Measurements from ENCODE around the gene RRP1. TPM values are rescaled to one million over a fixed set of nuclear protein-coding genes. Genes with fewer than 3 reads are reported as not detected.

The RRP1 gene
- total and polyA plus RNA-seq, 2 of the 13 experiments (the other 11 are each of a cell fraction or from before 2014, with no cell fraction given): 20.1 to 35.1 TPM

DNA sequence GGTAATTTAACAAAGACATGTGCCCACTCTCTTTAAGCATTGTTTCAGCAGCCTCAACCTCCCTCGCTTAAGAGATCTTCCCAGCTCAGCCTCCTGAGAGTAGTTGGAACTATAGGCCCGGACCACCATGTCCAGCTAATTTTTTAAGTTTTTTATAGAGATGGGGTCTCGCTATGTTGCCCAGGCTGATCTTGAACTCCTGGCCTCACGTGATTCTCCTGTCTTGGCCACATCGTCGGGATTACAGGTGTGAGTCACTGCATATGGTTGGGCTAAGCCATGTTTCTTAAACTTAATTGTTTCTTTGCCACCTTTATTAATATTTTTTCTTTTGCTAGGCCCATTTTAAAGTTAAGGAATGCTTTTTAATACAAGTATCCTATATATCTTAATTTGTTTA lies 57.1 kb downstream of the RRP1 start:
- intact Hi-C loops (cut with micrococcal nuclease; ENCODE audit: unreplicated experiment) (no loop called here), in situ Hi-C loops (cut with HindIII; ENCODE audit: extremely low pct_ligation_motif_present, low pct_unique_long_range_greater_than_20kb) (no loop called here)
- no peaks in the 10 kb centered on the region for H3K79me2 ChIP-seq (ENCODE audit: insufficient read depth, low read length)
- POLR2A ChIA-PET: no interaction called here
- ATAC-seq (no peak), FAIRE-seq (no peak), DNase-seq (ENCODE audit: low spot score) (no peak)
- H3K4me1 ChIP-seq (ENCODE audit: insufficient read depth, low read length): peaks cover 10% of the 10 kb centered on the region
- H3K9me3 ChIP-seq (ENCODE audit: low read length): no peaks in the 10 kb centered on the region
- no peak overlapping the region for H3K4me3 ChIP-seq (replicated peaks in 1 of 3; ENCODE audit: insufficient read depth in 1 of 3, low read depth in 2 of 3, low read length in 3 of 3)
- no peak overlapping the region for H3K9ac ChIP-seq (ENCODE audit: insufficient read depth, low read depth, low read length)
- 43% methylated on average over 6 of the region's 6 CpGs for WGBS (ENCODE audit: low lambda C conversion rate)
- H3K36me3 ChIP-seq (replicated peaks in 1 of 2; ENCODE audit: control insufficient read depth in 1 of 2, insufficient read depth in 2 of 2, low read length in 2 of 2): no peaks in the 10 kb centered on the region
- no peak overlapping the region for H3K27ac ChIP-seq (ENCODE audit: extremely low read length, insufficient read depth, low read length)
- no TSS peak for BruUV-seq (replicated peaks)
- no peak overlapping the region for H2AFZ ChIP-seq (ENCODE audit: low read length)
- no peak for TF ChIP-seq ZNF564 (CRISPR knock-in tag; IDR thresholded peaks at IDR 0.05)
- no peak for TF ChIP-seq SMC3 (IDR thresholded peaks at IDR 0.05; ENCODE audit: low read length)
- TF ChIP-seq AKAP8 (CRISPR knock-in tag; IDR thresholded peaks at IDR 0.05): no peak
- no peak for TF ChIP-seq ZFP36L2 (CRISPR knock-in tag; IDR thresholded peaks at IDR 0.05)
- no peak for TF ChIP-seq SNAI1 (CRISPR knock-in tag; IDR thresholded peaks at IDR 0.05; ENCODE audit: borderline replicate concordance)
- TF ChIP-seq ZNF276 (CRISPR knock-in tag; IDR thresholded peaks at IDR 0.05; ENCODE audit: low read depth): no peak
- TF ChIP-seq ZNF24 (IDR thresholded peaks at IDR 0.05): no peak
- no peak for TF ChIP-seq FOXJ3 (CRISPR knock-in tag; IDR thresholded peaks at IDR 0.05; ENCODE audit: borderline replicate concordance)
- TF ChIP-seq ZFP36L1 (CRISPR knock-in tag; IDR thresholded peaks at IDR 0.05): no peak
- TF ChIP-seq, protein P1, sequence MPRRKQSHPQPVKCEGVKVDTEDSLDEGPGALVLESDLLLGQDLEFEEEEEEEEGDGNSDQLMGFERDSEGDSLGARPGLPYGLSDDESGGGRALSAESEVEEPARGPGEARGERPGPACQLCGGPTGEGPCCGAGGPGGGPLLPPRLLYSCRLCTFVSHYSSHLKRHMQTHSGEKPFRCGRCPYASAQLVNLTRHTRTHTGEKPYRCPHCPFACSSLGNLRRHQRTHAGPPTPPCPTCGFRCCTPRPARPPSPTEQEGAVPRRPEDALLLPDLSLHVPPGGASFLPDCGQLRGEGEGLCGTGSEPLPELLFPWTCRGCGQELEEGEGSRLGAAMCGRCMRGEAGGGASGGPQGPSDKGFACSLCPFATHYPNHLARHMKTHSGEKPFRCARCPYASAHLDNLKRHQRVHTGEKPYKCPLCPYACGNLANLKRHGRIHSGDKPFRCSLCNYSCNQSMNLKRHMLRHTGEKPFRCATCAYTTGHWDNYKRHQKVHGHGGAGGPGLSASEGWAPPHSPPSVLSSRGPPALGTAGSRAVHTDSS (CRISPR knock-in tag; conservative IDR thresholded peaks at IDR 0.05): no peak
- TF ChIP-seq CENPT (CRISPR knock-in tag; IDR thresholded peaks at IDR 0.05; ENCODE audit: low read depth): no peak
- TF ChIP-seq ZNF615 (CRISPR knock-in tag; IDR thresholded peaks at IDR 0.05; ENCODE audit: borderline replicate concordance): no peak
- TF ChIP-seq, protein P2, sequence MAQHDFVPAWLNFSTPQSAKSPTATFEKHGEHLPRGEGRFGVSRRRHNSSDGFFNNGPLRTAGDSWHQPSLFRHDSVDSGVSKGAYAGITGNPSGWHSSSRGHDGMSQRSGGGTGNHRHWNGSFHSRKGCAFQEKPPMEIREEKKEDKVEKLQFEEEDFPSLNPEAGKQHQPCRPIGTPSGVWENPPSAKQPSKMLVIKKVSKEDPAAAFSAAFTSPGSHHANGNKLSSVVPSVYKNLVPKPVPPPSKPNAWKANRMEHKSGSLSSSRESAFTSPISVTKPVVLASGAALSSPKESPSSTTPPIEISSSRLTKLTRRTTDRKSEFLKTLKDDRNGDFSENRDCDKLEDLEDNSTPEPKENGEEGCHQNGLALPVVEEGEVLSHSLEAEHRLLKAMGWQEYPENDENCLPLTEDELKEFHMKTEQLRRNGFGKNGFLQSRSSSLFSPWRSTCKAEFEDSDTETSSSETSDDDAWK (CRISPR knock-in tag; IDR thresholded peaks at IDR 0.05): no peak
- no peak overlapping the region for H3K4me2 ChIP-seq (ENCODE audit: low read depth, low read length)
- CTCF ChIA-PET (ENCODE audit: low intra/inter-chr PET ratio, low total read pairs): no interaction called here
- H3K27me3 ChIP-seq (ENCODE audit: control insufficient read depth in 1 of 2, insufficient read depth in 2 of 2, low read length in 2 of 2): no peaks in the 10 kb centered on the region
- H4K20me1 ChIP-seq (ENCODE audit: insufficient read depth, low read length): no peaks in the 10 kb centered on the region
